HG03280 (cell line): Measurements from ENCODE around the gene UBTF.

Experiments
- ATAC-seq: cut with Tn5 transposase; IDR thresholded peaks from one replicate; pipeline ENCODE4 v1.9.1; 2021; ENCODE audit warnings: mild to moderate bottlenecking, moderate library complexity; ENCODE audit not compliant: unreplicated experiment

The UBTF gene

GRCh38 chr17:44216173-44216572, 3.3 kb downstream of the UBTF start:
- no peak for ATAC-seq

GRCh38 chr17:44214896-44215295, 4.6 kb downstream of the UBTF start:
- ATAC-seq = no peak

DNA sequence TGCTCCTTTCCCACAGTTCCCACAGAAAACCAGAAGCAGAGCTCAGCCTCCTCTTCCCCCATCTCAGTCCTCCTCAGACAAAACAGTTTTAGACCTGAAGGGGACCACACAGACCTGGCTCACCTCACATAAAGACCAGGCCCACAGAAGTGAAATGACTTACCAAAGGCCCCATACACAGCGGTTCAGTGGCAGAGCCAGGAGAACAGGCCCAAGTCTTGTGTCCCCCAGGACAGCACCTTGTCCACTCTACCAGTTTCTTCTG, 5.3 kb downstream of the UBTF start:
- ATAC-seq = no peak

DNA sequence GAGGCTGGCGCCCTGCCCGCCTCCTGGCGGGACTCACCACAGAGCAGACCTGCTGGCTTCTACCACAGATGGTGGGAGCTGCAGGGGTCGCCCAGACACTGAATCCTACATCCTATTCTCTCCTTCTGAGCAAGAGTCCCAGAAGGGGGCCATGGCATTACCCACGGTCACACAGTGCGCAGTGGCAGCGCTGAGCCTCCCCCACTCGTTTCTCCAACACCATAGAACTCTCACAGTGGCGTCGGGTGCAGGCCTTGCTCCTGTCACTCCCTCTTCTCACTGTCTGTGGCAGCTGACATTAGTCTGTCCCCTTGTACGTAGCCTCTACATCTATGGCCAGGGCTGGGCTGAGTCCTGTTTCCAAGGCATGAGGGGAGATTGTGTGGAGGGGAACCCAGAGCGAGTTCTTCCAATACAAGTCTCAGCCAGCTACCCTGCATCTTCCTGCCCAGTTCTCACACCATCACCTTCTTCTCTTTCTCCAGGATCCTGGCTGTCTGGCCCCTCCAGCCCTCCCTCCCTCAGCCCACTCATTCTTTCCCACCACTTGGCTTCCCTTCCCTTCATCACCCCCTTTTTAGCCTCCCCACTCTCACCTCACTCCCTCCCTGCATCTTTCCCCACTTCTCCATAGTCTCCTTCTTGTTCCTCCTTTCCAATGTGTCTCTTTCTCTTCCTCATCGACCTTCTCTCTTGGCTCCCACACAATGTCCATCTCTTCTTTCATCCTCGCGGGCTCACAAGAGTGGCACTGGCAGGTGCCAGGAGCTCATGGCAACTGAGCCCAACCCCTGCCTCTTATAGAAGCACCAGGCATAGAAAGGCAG, 5.9 kb downstream of the UBTF start:
- no peak for ATAC-seq

- no peak for ATAC-seq
These were observed 6.7 kb downstream of the UBTF start for GRCh38 chr17:44212507-44213402.

GRCh38 chr17:44211281-44212265, 7.9 kb downstream of the UBTF start:
- ATAC-seq = no peak

- ATAC-seq = peak; percentile 83
These were observed 8.9 kb downstream of the UBTF start for GRCh38 chr17:44210342-44211192.

DNA sequence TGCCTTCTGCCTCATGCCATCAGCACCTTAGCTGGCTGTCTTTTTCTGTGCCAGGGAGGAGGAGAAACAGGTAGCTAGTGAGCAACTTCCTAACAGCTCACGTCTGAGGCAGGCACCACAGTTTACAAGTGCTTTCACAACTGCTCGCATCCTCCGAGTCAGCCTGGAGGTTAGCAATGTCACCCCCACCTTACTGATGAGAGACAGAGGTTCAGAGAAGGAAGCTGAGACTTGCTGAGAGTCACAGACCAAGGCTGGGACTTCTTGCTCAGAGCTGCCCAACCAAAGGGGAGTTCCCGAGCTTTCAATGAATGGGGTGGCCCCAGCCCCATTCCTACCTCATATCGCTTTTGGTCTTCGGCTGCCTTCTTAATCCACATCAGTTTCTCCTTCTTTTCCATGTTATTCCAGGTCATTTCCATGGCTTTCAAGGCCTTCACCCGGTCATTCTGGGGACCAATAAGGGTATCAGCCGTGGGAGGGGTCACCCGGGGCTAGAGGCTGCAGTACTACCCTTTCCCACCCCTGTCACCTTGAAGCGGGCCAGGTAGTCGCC, 9.6 kb downstream of the UBTF start:
- ATAC-seq = peak; percentile 15

GRCh38 chr17:44207743-44208142, 11.7 kb downstream of the UBTF start:
- no peak for ATAC-seq

- no peak for ATAC-seq
These were observed 12.2 kb downstream of the UBTF start for GRCh38 chr17:44207319-44207718.

DNA sequence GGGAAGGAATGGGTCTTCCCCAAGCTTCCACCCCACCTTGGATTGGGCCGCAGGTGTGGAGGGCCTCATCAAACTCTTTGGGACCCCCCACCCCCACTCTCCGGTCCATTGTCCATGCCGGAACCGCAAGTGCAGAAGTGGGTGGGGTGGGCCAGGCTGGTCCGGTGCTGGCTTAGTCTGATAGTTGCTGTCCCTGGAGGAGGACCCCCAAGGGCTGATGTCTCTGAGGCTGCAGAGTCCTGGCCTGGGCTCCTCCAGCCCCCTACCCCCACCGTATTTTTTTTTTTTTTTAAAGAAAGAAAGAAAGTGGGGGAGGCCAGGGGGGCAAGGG, 12.7 kb downstream of the UBTF start:
- ATAC-seq = no peak

GRCh38 chr17:44205962-44206824, 13.3 kb downstream of the UBTF start:
- no peak for ATAC-seq

DNA sequence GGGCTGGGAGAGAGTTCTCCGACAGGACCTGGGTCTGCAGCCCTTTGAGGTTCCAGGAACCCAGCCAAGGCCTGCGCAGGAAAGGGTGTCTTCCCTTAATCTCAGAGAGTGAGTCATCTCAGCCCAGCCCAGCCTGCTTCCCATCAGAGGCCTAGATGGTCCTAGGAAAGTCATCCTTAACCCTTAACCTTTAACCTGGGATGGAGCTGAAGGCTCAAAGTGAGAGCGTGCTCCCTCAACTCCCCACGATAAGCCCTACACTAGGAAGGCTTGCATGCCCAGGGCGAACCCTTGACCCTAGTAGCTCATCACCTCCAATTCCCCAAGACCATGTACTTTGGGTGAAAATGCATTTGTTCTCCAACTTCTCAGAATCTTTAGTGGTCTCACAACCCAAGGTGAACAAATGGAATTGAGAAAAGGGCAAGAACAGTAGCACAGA, 15.0 kb downstream of the UBTF start:
- ATAC-seq = no peak

DNA sequence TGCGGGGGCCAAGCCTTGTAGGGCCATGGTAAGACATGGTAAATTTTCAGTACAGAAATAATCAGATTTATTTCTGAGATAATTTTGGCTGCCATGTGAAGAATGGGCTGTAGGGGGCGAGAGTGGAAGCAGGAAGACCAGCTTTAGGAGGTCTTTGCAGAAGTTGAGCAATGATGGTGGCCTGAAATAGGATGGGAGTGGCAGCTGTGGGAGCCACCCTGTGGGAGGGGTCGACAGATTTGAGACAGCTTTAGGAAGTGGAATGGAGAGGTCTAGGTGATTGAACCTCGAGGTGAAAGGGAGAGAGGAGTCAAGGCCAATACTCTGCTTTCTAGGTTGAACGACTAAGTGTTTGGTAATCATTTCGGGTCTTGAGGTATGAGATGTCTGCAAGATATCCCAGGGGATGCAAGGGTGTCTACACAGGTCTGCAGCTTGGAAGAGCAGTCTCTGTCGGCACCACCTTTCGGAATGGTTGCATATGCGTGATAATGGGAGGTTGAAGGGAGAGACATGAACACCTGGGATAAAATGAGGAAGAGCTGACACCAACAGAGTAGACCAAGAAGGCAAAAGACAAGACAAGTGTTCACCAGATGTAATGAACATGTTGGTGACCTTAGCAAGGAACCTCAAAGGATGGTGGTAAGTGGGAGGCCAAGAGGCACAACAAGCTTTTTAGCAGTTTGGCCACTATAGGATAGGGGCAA, 15.6 kb downstream of the UBTF start:
- no peak for ATAC-seq

DNA sequence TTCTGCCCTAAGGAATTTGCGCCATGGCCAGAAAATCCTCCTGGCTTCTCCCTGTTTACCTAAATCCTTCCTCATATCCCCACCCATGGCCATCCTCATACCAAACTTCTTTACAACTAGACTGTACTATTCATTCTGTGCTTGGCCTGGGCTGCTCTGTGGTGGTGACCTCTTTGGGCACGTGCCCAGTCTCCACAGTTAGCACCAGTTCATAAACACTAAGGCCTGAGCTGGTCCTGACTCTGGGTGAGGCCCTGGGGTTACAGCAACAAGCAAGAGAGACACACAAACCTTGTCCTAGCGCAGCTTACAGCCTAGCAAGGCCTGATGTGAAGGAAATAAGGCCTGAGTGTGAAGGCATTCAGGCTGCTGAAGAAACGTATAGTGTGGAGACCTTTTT, 16.7 kb downstream of the UBTF start:
- ATAC-seq = no peak

DNA sequence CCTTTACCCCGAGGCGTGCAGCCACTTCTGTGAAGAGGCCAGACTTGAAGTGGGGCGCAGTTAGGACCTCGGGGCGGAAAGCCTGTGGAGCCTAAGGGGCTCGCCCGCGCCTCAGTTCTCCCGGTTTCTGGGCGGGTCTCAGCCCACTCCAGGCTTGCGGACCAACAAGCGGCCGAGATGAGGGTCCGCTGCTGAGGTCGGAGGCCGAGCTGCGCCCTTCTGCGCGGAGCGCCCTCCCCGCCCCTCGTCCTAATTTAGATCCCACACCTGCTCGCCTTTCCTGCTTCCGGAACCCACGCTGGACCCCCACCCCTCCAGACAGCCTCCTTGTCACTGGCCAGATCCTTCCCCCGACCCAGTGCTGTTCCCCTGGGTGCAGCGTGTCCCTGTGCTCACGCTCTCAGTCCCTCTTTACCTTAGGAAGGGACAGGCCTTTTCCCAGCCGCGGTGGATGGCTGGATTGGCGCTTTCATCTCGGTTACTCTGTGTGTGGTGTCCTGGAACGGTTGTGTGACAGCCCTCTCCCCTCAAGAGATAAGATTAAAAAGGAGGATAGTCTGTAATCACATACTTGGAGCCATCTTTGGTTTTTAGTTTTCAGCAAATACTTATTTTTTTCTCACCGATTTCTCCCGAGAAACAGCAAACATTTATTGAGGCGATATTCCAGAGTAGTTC, 18.9 kb downstream of the UBTF start:
- no peak for ATAC-seq

DNA sequence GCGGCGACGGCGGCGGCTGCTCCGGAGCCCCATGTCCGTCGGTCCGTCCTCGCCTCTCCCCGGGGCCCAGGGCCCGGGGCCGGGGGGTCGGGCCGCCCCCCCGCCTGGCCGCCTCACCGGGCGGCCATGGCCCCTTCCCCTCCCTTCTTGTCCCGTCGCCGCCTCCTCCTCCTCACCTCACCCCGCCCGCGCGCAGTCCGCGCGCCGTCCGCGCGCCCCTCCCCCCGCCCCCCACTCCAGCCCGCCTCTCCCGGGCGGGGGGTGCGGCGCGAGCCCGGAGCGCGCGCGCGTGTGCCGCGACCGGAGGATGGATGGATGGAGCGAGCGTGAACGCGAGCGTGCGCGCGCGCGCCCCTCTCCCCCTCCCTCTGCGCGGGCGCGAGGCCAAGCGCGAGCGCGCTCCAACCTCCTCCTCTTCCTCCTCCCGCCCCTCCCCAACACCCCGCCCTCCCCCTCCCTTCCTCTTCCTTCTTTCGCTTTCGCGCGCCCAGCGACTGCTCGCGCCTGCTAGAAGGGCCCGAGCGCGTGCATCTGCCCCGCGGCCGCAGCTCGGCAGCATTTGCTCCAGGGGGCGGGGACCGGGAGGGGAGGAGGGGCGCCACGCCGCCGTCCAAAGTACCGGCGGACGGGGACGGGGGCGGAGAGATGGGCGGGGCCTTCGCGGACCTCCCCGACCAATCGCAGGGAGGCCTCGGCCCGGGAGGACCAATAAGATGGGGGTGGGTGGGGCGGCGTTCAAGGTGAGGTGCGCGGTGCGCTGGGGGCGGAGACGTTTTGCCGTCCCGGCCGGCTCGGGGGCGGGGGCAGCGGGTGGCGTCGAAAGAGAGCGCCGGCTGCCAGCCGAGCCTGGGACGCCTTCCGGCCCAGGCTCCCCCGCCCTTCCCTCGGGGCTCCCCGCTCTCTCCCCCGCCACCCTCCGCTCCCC, 19.7 kb downstream of the UBTF start, which contains the start of gene ATXN7L3:
ATXN7L3 (minus strand) TSS at position 332 of the 925 bp plus-strand sequence. CDS start 1,814 bp downstream, outside the sequence.
- peak; percentile 70 for ATAC-seq
